ENCODE results near the gene SUGCT. TPM values are rescaled to one million over a fixed set of nuclear protein-coding genes. Genes with fewer than 3 reads are reported as not detected.

Gene SUGCT
- total and polyA plus RNA-seq, 2 of the 8 experiments (the other 6 are each of a cell fraction or from before 2014, with no cell fraction given) = 2.8 to 5.4 TPM

DNA sequence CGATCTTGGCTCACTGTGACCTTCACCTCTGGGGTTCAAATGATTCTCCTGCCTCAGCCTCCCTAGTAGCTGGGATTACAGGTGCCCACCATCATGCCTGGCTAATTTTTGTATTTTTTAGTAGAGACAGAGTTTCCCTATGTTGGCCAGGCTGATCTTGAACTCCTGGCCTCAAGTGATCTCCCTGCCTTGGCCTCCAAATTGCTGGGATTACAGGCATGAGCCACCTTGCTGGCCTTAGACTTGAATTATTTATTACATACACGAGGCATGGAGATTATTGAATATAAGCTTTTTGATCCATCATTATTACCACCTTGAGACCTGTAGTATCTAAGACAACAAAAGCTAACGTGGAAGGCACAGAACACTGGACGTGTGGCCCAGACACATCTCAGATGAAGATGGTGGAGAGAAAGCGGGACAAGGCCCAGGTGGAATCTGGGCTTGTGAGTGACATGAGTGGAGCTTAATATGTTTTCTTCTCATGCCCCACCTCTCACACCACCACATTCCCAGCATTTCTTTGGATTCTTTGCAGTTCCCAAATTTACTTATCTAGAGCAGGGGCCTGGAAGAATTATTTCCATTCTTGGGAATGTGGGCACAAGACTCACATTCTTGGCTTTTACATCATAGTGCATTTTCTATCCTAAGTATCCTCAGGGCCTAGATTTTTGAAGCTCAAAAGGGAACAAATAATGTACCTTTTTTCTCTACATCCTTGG lies 76.6 kb downstream of the SUGCT start:
- no peak overlapping the region for H3K23ac ChIP-seq (ENCODE audit: insufficient read length)
- no peak overlapping the region for H4K8ac ChIP-seq (ENCODE audit: extremely low read depth, insufficient read depth, low read length)
- no peaks in the 10 kb centered on the region for H3K9me3 ChIP-seq (ENCODE audit: insufficient read depth in 2 of 2, low read depth in 1 of 2, low read length in 1 of 2)
- H3K23me2 ChIP-seq (ENCODE audit: low read depth, low read length) = no peaks in the 10 kb centered on the region
- no peak overlapping the region for H2BK120ac ChIP-seq (replicated peaks; ENCODE audit: low read depth, low read length)
- no peaks in the 10 kb centered on the region for H3K79me1 ChIP-seq (ENCODE audit: low read depth, low read length)
- H2AFZ ChIP-seq (ENCODE audit: low read length) = no peak overlapping the region
- ChIA-PET POLR2A (ENCODE audit: partially characterized antibody) (no interaction called here), CTCF (ENCODE audit: partially characterized antibody) (interaction anchor here (0.5 to 1.8 kb wide), 5 partner anchors 8 to 541 kb away, joined by 3 to 5 read pairs (median 4); no protein-coding TSS in a partner anchor)
- no peak overlapping the region for H3K4ac ChIP-seq (replicated peaks; ENCODE audit: insufficient read length, low read depth, low read length)
- H3K4me1 ChIP-seq (replicated peaks in 1 of 4; ENCODE audit: control insufficient read depth in 3 of 4, insufficient read depth in 4 of 4, low read length in 3 of 4) = no peaks in the 10 kb centered on the region
- no peak overlapping the region for H3K56ac ChIP-seq (replicated peaks; ENCODE audit: insufficient read length, low read depth, low read length)
- WGBS, 2 experiments (ENCODE audit: extremely low coverage in 1 of 2, insufficient coverage in 1 of 2, insufficient read length in 1 of 2, insufficient replicate concordance in 2 of 2, low coverage in 1 of 2, low lambda C conversion rate in 2 of 2, missing lambda C conversion rate in 1 of 2) = 93% methylated on average over 5 of the region's 5 CpGs; no CpG with 5 or more reads in 1 of the 2 experiments
- H4K20me1 ChIP-seq (replicated peaks in 1 of 2; ENCODE audit: control insufficient read depth in 1 of 2, insufficient read depth in 2 of 2, low read length in 2 of 2) = no peaks in the 10 kb centered on the region
- no peak overlapping the region for H2BK20ac ChIP-seq (ENCODE audit: low read length)
- DNase-seq (ENCODE audit: low read depth in 1 of 2, low spot score in 2 of 2) = no peak
- H3K4me3 ChIP-seq (ENCODE audit: extremely low read depth in 1 of 4, insufficient read depth in 2 of 4, low read depth in 3 of 4, low read length in 4 of 4) = no peak overlapping the region
- FAIRE-seq = no peak
- no peak overlapping the region for H3K4me2 ChIP-seq (ENCODE audit: insufficient read depth in 1 of 2, low read depth in 2 of 2, low read length in 2 of 2)
- H3K79me2 ChIP-seq (ENCODE audit: control insufficient read depth in 1 of 2, insufficient read depth in 2 of 2, low read length in 2 of 2) = no peaks in the 10 kb centered on the region
- no peak for TF ChIP-seq MAFK (IDR thresholded peaks at IDR 0.05; ENCODE audit: low read depth, low read length)
- no peak for TF ChIP-seq TAF7 (optimal IDR thresholded peaks at IDR 0.05; ENCODE audit: borderline replicate concordance, low read depth, low read length)
- H3K36me3 ChIP-seq (ENCODE audit: control insufficient read depth in 2 of 4, insufficient read depth in 4 of 4, low read length in 3 of 4) = no peaks in the 10 kb centered on the region
- H3K27ac ChIP-seq (ENCODE audit: low read depth, low read length) = no peak overlapping the region
- H3K18ac ChIP-seq (ENCODE audit: extremely low read depth, low read length) = no peak overlapping the region
- H4K5ac ChIP-seq (ENCODE audit: insufficient read length, low read depth, low read length) = no peak overlapping the region
- H2AK5ac ChIP-seq (ENCODE audit: low read depth, low read length) = no peak overlapping the region
- no peak overlapping the region for H2BK15ac ChIP-seq (ENCODE audit: low read length)
- H4K91ac ChIP-seq (replicated peaks; ENCODE audit: insufficient read length, low read length) = no peak overlapping the region
- H2BK12ac ChIP-seq (ENCODE audit: low read depth, low read length) = no peak overlapping the region
- H2BK5ac ChIP-seq (ENCODE audit: low read depth, low read length) = no peak overlapping the region
- H3K27me3 ChIP-seq (replicated peaks in 1 of 4; ENCODE audit: control insufficient read depth in 3 of 4, extremely low read depth in 1 of 4, insufficient read depth in 3 of 4, low read length in 3 of 4) = no peaks in the 10 kb centered on the region
- H3K14ac ChIP-seq (ENCODE audit: insufficient read length) = no peak overlapping the region
- H3K9ac ChIP-seq (replicated peaks in 1 of 4; ENCODE audit: extremely low read depth in 1 of 4, low read depth in 3 of 4, low read length in 3 of 4) = no peak overlapping the region
